Cardiac muscle cell (in vitro differentiated cells and primary cell): ENCODE measurements around the gene ARHGAP31. TPM values are rescaled to one million over a fixed set of nuclear protein-coding genes. Genes with fewer than 3 reads are reported as not detected.

ENCODE experiments used
- DNase-seq, 2 donors: peaks; one replicate each; pipeline versions ENCODE4 v3.0.0 to v3.0.0-alpha.2; 2010 to 2017; ENCODE audit warnings: low read depth in 1 of 2, low spot score in 1 of 2
- H3K27ac ChIP-seq: fragments of 200-600 bp; sonication (generic); 2 replicates; pipeline ENCODE4 v1.5.1; 2016
- H3K27me3 ChIP-seq: fragments of 200-600 bp; sonication (generic); 2 replicates; pipeline ENCODE4 v1.6.0; 2016; ENCODE audit warnings: control low read depth
- H3K36me3 ChIP-seq: fragments of 200-600 bp; sonication (generic); 2 replicates; pipeline ENCODE4 v1.5.1; 2016; ENCODE audit warnings: control low read depth
- H3K4me1 ChIP-seq: fragments of 200-600 bp; sonication (generic); 2 replicates; pipeline ENCODE4 v1.8.1; 2017; ENCODE audit warnings: low read depth, mild to moderate bottlenecking, mixed run types
- H3K4me3 ChIP-seq: fragments of 200-600 bp; sonication (generic); 2 replicates; pipeline ENCODE4 v1.5.1; 2016; ENCODE audit warnings: mild to moderate bottlenecking
- H3K9me3 ChIP-seq: fragments of 200-600 bp; sonication (generic); 2 replicates; pipeline ENCODE4 v1.5.1; 2017; ENCODE audit warnings: low read depth, mild to moderate bottlenecking, control low read depth
- polyA plus RNA-seq: library from polyadenylated mRNA; unstranded; fragments of >200 nt; fragmentation: Nextera tagmentation; extraction: Ambion mirVana; gene quantifications from 2 replicates; pipeline ENCODE4 v1.2.1, GENCODE V29; 2016
- total RNA-seq: library from RNA; depleted of rRNA; stranded (reverse); fragments of >200 nt; gene quantifications from 2 replicates; pipeline ENCODE4 v1.2.3, GENCODE V29; 2016
- TF ChIP-seq, protein P1 (sequence below): IDR thresholded peaks from 2 replicates; pipeline ENCODE4 v1.5.1; 2012; ENCODE audit warnings: low read depth, mild to moderate bottlenecking, low read length

ARHGAP31 gene
- total and polyA plus RNA-seq, 2 experiments from 2014 or later: 23.9 to 60.6 TPM

DNA sequence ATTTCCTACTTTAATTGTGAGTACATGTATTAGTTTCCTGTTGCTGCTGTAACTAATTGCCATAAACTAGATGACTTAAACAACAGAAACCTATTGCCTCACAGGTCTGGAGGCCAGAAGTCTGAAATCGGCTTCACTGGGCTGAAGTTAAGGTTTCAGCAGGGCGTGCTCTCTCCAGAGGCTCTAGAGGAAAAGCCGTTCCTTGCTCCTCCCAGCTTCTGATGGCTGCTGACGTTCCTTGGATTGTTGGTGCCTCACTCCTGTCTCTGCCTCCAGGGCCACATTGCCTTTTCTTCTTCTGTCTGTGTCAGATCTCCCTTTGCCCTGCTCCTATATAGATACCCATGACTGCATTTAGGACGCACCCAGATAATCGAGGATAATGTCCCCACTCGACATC lies 80.9 kb downstream of the ARHGAP31 start:
- H3K27ac ChIP-seq: no peak overlapping the region

DNA sequence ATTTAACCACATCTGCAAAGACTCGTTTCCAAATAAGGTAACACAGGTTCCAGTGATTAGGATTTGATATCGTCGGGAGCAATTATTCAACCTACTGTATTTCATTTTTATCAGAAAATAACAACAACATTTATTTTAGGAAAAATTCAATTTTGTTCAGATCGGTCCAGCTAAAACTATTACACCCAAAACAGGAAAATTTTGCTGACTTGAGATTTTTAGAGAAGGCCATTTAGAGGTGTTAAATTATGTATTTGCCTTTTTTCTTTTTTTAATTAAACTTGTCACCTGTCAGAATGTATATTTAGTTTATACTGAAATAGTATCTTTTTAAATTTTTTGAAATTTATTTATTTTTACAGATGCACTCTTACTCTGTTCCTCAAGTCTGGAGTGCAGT lies 81.3 kb downstream of the ARHGAP31 start:
- Histone ChIP-seq H3K9me3 (no peaks in the 10 kb centered on the region), H3K27ac (no peak overlapping the region), H3K27me3 (no peaks in the 10 kb centered on the region), H3K4me3 (no peak overlapping the region), H3K4me1 (no peaks in the 10 kb centered on the region), H3K36me3 (peaks cover 28% of the 10 kb centered on the region)
- TF ChIP-seq, protein P1, sequence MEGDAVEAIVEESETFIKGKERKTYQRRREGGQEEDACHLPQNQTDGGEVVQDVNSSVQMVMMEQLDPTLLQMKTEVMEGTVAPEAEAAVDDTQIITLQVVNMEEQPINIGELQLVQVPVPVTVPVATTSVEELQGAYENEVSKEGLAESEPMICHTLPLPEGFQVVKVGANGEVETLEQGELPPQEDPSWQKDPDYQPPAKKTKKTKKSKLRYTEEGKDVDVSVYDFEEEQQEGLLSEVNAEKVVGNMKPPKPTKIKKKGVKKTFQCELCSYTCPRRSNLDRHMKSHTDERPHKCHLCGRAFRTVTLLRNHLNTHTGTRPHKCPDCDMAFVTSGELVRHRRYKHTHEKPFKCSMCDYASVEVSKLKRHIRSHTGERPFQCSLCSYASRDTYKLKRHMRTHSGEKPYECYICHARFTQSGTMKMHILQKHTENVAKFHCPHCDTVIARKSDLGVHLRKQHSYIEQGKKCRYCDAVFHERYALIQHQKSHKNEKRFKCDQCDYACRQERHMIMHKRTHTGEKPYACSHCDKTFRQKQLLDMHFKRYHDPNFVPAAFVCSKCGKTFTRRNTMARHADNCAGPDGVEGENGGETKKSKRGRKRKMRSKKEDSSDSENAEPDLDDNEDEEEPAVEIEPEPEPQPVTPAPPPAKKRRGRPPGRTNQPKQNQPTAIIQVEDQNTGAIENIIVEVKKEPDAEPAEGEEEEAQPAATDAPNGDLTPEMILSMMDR: no peak
- DNase-seq: no peak

More for the DNA sequence above, 80.9 kb downstream of the ARHGAP31 start:
- Histone ChIP-seq H3K27me3 (no peaks in the 10 kb centered on the region), H3K9me3 (no peaks in the 10 kb centered on the region), H3K4me1 (no peaks in the 10 kb centered on the region), H3K4me3 (no peak overlapping the region), H3K36me3 (peaks cover 27% of the 10 kb centered on the region)
- no peak for DNase-seq
- TF ChIP-seq, protein P1: no peak

DNA sequence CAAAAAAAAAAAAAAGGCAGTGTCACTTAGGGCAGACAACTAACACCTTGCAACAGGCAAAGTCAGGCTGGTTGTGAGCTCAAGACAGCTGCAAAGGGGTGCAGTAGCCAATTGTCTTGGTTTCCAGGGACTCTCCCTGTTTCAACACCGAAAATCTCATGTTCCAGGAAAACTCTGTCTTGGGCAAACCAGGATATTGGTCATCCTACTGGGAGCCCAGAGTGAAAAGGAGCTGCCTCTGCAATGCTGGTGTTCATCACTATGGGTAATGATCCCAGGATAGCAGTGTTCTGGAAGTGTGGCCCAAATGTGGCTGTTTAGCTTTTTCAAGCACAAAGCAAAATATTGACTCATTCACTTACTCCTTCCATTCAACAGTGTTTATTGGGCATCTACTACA lies 82.6 kb downstream of the ARHGAP31 start:
- no peak overlapping the region for H3K4me3 ChIP-seq
- H3K36me3 ChIP-seq: peaks cover 32% of the 10 kb centered on the region
- TF ChIP-seq, protein P1: no peak
- no peaks in the 10 kb centered on the region for H3K27me3 ChIP-seq
- no peaks in the 10 kb centered on the region for H3K9me3 ChIP-seq
- no peaks in the 10 kb centered on the region for H3K4me1 ChIP-seq
- no peak overlapping the region for H3K27ac ChIP-seq
- peak in 1 of 2 donors; percentile 19 for DNase-seq

DNA sequence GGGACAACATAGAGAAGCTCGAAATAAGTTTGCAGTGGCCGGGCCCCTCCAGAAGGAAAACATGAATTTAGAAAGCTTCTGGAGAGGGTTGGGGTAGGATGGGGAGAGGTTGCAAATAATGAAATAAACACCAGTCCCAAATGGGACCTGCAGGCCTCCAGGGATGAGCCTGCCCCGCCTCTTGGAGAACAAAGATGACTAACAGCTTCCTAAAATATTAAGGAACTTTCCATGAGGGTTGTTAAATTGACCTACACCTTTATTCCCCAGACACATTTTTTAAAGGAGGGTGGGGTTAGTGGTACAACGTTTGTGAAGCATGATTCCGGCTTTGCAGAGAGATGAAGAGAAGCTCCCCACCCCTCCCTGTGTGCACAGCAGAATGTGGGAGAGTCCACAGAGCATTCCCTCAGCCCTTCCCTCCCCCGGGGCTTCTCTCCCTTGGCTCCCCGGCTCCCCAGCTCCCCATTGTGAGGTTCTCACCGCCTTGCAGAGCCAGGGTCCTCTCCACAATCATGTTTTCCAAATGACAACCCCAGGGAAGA lies 84.1 kb downstream of the ARHGAP31 start:
- no peak for DNase-seq
- TF ChIP-seq, protein P1: no peak
- H3K9me3 ChIP-seq: no peaks in the 10 kb centered on the region
- H3K27ac ChIP-seq: no peak overlapping the region
- no peaks in the 10 kb centered on the region for H3K4me1 ChIP-seq
- H3K36me3 ChIP-seq: peaks cover 46% of the 10 kb centered on the region
- no peaks in the 10 kb centered on the region for H3K27me3 ChIP-seq
- no peak overlapping the region for H3K4me3 ChIP-seq

DNA sequence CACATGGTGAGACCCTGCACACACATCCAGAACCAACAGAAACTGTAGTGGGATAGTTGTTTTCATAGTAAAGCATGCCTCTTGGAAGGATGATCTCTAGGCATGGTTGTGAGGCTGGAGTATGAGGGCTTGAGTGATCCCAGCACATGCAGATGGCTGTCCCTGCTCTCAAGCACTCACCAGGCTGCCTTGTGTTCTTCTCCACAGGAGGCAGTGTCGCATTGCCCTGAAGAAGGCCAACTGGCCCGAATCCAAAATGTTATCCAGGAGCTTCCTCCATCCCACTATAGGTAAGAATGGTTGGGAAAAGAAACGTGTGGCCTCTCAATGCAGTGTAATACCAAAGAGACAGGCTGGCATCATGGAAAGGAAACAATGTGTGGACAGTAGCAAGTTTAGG lies 86.5 kb downstream of the ARHGAP31 start:
- peaks cover 52% of the 10 kb centered on the region for H3K36me3 ChIP-seq
- H3K4me1 ChIP-seq: no peaks in the 10 kb centered on the region
- H3K9me3 ChIP-seq: no peaks in the 10 kb centered on the region
- H3K4me3 ChIP-seq: no peak overlapping the region
- TF ChIP-seq, protein P1: no peak
- peak in 1 of 2 donors; percentile 15 for DNase-seq
- H3K27ac ChIP-seq: no peak overlapping the region
- H3K27me3 ChIP-seq: no peaks in the 10 kb centered on the region

DNA sequence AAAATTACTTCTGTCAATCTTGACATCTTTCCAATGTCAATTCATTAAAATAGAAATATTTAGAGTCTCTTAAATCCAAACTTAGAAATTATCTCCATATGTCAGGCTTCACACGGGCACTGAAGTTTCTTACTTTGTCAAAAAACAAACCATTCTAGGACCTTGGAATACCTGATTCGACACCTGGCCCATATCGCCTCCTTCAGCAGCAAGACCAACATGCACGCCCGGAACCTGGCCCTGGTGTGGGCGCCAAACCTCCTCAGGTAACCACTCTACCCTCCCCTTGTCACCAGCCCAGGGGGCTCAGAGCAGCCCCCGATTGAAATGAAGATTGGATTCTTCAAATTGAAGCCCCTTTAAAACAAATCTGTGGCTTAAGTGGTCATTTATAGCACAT lies 88.0 kb downstream of the ARHGAP31 start:
- Histone ChIP-seq H3K27ac (no peak overlapping the region), H3K27me3 (no peaks in the 10 kb centered on the region), H3K9me3 (no peaks in the 10 kb centered on the region), H3K4me1 (no peaks in the 10 kb centered on the region), H3K36me3 (peaks cover 44% of the 10 kb centered on the region), H3K4me3 (no peak overlapping the region)
- TF ChIP-seq, protein P1: no peak
- no peak for DNase-seq
